ENCODE results near the gene AFDN.

Gene AFDN

DNA sequence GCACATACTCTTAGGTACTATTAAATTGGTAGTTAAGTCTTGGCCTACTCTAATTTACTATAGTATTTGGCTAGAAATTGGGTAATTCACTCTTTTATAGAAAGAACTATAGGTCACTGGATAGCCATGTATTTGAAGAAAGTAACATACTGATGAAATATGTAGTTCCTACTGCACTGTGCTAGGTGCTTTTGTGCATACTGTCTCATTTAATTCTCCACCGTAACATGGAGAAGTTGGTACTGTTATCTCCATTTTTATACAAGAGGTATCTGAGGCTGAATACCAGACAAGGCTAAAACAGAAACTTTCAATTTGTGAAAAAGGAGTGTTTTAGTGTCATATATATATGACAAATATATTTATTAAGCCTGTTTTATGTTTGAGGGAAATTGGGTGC lies 29.8 kb downstream of the AFDN start:
- no peak for DNase-seq
- H3K36me3 ChIP-seq = no peaks in the 10 kb centered on the region
- no peak overlapping the region for H3K4me3 ChIP-seq
- no peaks in the 10 kb centered on the region for H3K27me3 ChIP-seq
- H3K9me3 ChIP-seq = no peaks in the 10 kb centered on the region
- H3K4me1 ChIP-seq = peaks cover 0 to 26% (median 5%) of the 10 kb centered on the region in 4 donors
- TF ChIP-seq, protein P1, sequence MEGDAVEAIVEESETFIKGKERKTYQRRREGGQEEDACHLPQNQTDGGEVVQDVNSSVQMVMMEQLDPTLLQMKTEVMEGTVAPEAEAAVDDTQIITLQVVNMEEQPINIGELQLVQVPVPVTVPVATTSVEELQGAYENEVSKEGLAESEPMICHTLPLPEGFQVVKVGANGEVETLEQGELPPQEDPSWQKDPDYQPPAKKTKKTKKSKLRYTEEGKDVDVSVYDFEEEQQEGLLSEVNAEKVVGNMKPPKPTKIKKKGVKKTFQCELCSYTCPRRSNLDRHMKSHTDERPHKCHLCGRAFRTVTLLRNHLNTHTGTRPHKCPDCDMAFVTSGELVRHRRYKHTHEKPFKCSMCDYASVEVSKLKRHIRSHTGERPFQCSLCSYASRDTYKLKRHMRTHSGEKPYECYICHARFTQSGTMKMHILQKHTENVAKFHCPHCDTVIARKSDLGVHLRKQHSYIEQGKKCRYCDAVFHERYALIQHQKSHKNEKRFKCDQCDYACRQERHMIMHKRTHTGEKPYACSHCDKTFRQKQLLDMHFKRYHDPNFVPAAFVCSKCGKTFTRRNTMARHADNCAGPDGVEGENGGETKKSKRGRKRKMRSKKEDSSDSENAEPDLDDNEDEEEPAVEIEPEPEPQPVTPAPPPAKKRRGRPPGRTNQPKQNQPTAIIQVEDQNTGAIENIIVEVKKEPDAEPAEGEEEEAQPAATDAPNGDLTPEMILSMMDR (IDR thresholded peaks at IDR 0.05) = no peak
- intact Hi-C loops (cut with DNase I; ENCODE audit: low total_unique reads) = no loop called here
- H3K27ac ChIP-seq = no peak overlapping the region

DNA sequence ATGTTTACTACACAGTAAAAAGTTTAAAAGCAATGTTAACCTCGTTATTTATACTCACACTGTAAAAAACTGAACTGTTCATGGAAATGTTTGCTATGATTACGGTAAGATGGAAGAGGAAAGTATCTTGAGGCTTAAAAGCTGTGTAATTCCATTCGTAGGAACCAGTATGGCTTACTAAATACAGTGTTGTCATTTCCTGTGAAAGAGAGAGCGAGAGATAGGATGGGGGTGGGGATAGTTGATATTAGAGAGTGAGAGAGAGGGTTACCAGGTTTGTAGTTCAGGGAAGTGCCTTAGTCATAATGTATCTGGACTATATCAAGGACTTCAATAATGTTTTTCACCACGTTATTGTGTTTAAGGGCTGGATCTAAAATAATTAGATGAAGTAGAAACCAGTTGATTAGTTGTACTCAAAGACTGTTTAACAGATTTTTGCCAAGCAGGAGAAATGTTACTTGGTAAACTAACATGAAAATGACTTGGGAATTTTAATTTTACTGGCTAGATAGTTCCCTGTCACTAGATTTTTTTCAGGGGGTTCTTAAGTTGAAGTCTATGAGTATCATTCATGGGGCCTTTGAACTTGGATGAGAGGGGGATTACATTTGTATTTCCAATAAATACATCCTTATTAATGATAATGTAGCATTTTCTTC lies 30.4 kb downstream of the AFDN start:
- peaks cover 0 to 26% (median 5%) of the 10 kb centered on the region in 4 donors for H3K4me1 ChIP-seq
- H3K36me3 ChIP-seq = no peaks in the 10 kb centered on the region
- intact Hi-C loops (cut with DNase I; ENCODE audit: low total_unique reads) = no loop called here
- no peaks in the 10 kb centered on the region for H3K9me3 ChIP-seq
- TF ChIP-seq, protein P1 (IDR thresholded peaks at IDR 0.05) = no peak
- no peak overlapping the region for H3K4me3 ChIP-seq
- DNase-seq = no peak
- no peaks in the 10 kb centered on the region for H3K27me3 ChIP-seq
- H3K27ac ChIP-seq = no peak overlapping the region

DNA sequence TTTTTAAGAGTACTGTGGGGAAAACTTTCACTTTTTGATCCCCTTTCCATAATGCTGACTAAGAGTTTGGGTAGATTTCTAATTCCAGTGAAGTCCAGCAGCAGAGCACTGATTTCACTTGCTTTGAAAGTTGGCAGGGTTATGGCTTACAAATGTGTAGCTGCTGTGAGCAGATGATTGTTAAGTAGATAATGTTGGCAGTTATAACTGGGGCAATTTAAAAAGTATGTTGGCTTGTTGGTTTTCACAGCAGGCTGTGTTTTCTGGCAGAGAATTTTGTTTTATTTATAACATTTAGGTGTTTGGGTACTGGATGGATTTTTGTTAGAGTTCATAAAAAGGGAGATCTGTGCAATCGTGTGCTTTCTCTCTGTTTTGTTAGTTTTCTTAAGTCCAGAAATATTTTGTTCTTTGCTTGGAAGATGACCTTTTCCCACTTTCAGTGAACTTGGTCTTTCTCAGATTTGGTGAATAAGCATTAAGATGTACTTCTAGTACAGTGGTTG lies 31.4 kb downstream of the AFDN start:
- Histone ChIP-seq H3K9me3 (no peaks in the 10 kb centered on the region), H3K4me1 (peaks cover 0 to 26% (median 5%) of the 10 kb centered on the region in 4 donors), H3K27me3 (no peaks in the 10 kb centered on the region), H3K36me3 (no peaks in the 10 kb centered on the region), H3K4me3 (no peak overlapping the region), H3K27ac (no peak overlapping the region)
- TF ChIP-seq, protein P1 (IDR thresholded peaks at IDR 0.05) = no peak
- DNase-seq = no peak
- intact Hi-C loops (cut with DNase I; ENCODE audit: low total_unique reads) = no loop called here

DNA sequence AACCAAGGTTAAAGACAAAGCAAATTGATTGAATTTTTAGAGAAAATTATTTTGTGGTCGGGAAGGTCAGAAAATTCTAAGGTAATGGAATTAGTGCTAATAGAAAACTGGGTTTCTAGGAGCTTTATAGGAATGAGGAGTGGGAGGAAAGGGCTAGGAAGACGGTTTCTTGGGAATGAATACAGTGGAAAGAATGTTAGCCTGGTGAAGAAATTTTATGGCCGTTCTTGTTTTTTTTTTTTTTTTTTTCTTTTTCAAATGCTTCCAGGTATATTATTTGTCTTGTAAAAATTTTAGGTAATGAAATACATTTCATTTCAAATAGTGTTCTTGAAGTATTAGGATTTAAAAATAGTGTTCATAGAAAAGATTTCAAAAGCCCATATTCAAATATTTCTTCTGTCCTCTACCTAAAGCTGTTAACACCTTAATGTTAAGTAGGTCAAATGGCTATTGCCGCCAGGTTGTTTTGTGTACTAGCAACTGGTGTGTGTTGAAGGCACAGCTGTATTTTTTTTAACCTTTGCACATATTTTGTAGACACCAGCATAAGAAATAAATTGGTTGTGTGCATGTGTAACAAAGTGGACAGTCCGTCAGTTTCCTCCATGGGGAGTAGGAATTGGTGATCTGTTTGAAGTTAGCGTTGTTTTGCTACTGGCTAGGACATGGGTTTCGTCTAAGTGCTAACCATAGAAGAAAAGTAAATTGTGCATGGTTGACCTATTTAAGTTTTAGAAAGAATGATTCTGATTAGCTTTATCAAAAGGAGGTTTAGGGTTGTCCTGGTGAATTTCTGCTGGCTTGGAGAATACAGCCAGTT lies 32.3 kb downstream of the AFDN start:
- no peaks in the 10 kb centered on the region for H3K27me3 ChIP-seq
- DNase-seq = no peak
- intact Hi-C loops (cut with DNase I; ENCODE audit: low total_unique reads) = no loop called here
- no peaks in the 10 kb centered on the region for H3K9me3 ChIP-seq
- H3K4me3 ChIP-seq = no peak overlapping the region
- no peak overlapping the region for H3K27ac ChIP-seq
- H3K4me1 ChIP-seq = peaks cover 0 to 26% (median 5%) of the 10 kb centered on the region in 4 donors
- TF ChIP-seq, protein P1 (IDR thresholded peaks at IDR 0.05) = no peak
- H3K36me3 ChIP-seq = no peaks in the 10 kb centered on the region

DNA sequence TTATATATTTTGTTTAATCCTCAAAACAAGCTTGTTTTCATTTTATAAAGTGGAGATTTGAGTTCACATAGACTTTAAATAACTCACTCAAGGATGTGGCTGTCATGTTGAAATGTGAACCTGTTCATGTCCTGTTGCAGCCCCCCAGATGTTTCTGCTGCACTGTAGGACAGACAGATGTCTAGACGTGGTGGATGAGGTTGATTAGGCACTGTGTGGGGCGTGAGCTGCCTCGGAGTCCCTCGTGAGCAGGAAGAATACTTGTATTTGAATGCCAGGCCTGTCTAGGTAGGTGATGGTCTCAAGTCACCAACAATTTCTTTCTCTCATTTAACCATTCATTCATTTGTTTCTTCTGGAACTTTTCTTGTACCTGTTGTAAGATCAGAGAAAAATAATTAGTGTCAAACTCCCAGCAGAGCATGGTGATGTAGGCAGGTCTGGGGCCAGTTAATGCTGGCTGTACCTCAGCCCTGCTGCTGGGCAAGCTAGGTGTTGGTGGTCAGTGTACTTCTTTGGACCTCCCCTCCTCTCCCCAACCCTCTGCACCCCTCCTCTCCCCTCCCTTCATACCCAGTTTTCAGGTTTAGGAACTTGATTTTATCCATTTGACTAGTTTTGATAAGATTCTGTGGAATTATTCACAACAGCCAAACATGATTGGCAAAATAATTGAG lies 34.0 kb downstream of the AFDN start:
- Histone ChIP-seq H3K36me3 (no peaks in the 10 kb centered on the region), H3K27me3 (no peaks in the 10 kb centered on the region), H3K27ac (no peak overlapping the region), H3K4me1 (peaks cover 0 to 26% (median 5%) of the 10 kb centered on the region in 4 donors), H3K4me3 (no peak overlapping the region), H3K9me3 (no peaks in the 10 kb centered on the region)
- TF ChIP-seq, protein P1 (IDR thresholded peaks at IDR 0.05) = no peak
- intact Hi-C loops (cut with DNase I; ENCODE audit: low total_unique reads) = no loop called here
- DNase-seq = no peak
